ENCODE measurements around the gene TXNRD2.
A peak's percentile ranks its signal among the peaks of the same experiment; 100 is the strongest.

Gene TXNRD2

GRCh38 chr22:19961868-19962245 is 20.2 kb upstream of the TXNRD2 start:
- in situ Hi-C loops (cut with HindIII; ENCODE audit: low pct_unique_long_range_greater_than_20kb, low sequenced_read_pairs) = no loop called here
- no peak for DNase-seq (ENCODE audit: low read depth in 1 of 2, low spot score in 1 of 2)

GRCh38 chr22:19961201-19961580 is 19.6 kb upstream of the TXNRD2 start:
- in situ Hi-C loops (cut with HindIII; ENCODE audit: low pct_unique_long_range_greater_than_20kb, low sequenced_read_pairs) = no loop called here
- no peak for DNase-seq (ENCODE audit: low read depth in 1 of 2, low spot score in 1 of 2)
- no peak for TF ChIP-seq JUND (IDR thresholded peaks at IDR 0.05; ENCODE audit: low read depth)

More at GRCh38 chr22:19961868-19962245, 20.2 kb upstream of the TXNRD2 start:
- TF ChIP-seq JUND (IDR thresholded peaks at IDR 0.05; ENCODE audit: low read depth) = no peak

- no peak for DNase-seq (ENCODE audit: low read depth in 1 of 2, low spot score in 1 of 2)
- no peak for TF ChIP-seq JUND (IDR thresholded peaks at IDR 0.05; ENCODE audit: low read depth)
- in situ Hi-C loops (cut with HindIII; ENCODE audit: low pct_unique_long_range_greater_than_20kb, low sequenced_read_pairs) = no loop called here
Measured at GRCh38 chr22:19960491-19961200, 19.0 kb upstream of the TXNRD2 start.

- TF ChIP-seq JUND (IDR thresholded peaks at IDR 0.05; ENCODE audit: low read depth) = no peak
- in situ Hi-C loops (cut with HindIII; ENCODE audit: low pct_unique_long_range_greater_than_20kb, low sequenced_read_pairs) = no loop called here
- no peak for DNase-seq (ENCODE audit: low read depth in 1 of 2, low spot score in 1 of 2)
Measured at GRCh38 chr22:19959587-19960490, 18.2 kb upstream of the TXNRD2 start.

- no peak for TF ChIP-seq JUND (IDR thresholded peaks at IDR 0.05; ENCODE audit: low read depth)
- in situ Hi-C loops (cut with HindIII; ENCODE audit: low pct_unique_long_range_greater_than_20kb, low sequenced_read_pairs) = no loop called here
- peak; percentile 57 to 93 for DNase-seq (ENCODE audit: low read depth in 1 of 2, low spot score in 1 of 2)
Measured at GRCh38 chr22:19959043-19959586, 17.5 kb upstream of the TXNRD2 start.

GRCh38 chr22:19958083-19959042 is 16.7 kb upstream of the TXNRD2 start:
- no peak for DNase-seq (ENCODE audit: low read depth in 1 of 2, low spot score in 1 of 2)
- no peak for TF ChIP-seq JUND (IDR thresholded peaks at IDR 0.05; ENCODE audit: low read depth)
- in situ Hi-C loops (cut with HindIII; ENCODE audit: low pct_unique_long_range_greater_than_20kb, low sequenced_read_pairs) = no loop called here

GRCh38 chr22:19957445-19957844 is 15.8 kb upstream of the TXNRD2 start:
- in situ Hi-C loops (cut with HindIII; ENCODE audit: low pct_unique_long_range_greater_than_20kb, low sequenced_read_pairs) = no loop called here
- no peak for DNase-seq (ENCODE audit: low read depth in 1 of 2, low spot score in 1 of 2)
- TF ChIP-seq JUND (IDR thresholded peaks at IDR 0.05; ENCODE audit: low read depth) = no peak

GRCh38 chr22:19955241-19956128 is 13.9 kb upstream of the TXNRD2 start:
- DNase-seq (ENCODE audit: low read depth in 1 of 2, low spot score in 1 of 2) = no peak
- in situ Hi-C loops (cut with HindIII; ENCODE audit: low pct_unique_long_range_greater_than_20kb, low sequenced_read_pairs) = no loop called here

GRCh38 chr22:19951346-19951745 is 9.7 kb upstream of the TXNRD2 start:
- in situ Hi-C loops (cut with HindIII; ENCODE audit: low pct_unique_long_range_greater_than_20kb, low sequenced_read_pairs) = no loop called here
- TF ChIP-seq JUND (IDR thresholded peaks at IDR 0.05; ENCODE audit: low read depth) = no peak
- DNase-seq (ENCODE audit: low read depth in 1 of 2, low spot score in 1 of 2) = no peak

More at GRCh38 chr22:19955241-19956128, 13.9 kb upstream of the TXNRD2 start:
- no peak for TF ChIP-seq JUND (IDR thresholded peaks at IDR 0.05; ENCODE audit: low read depth)

- no peak for DNase-seq (ENCODE audit: low read depth in 1 of 2, low spot score in 1 of 2)
- no peak for TF ChIP-seq JUND (IDR thresholded peaks at IDR 0.05; ENCODE audit: low read depth)
- in situ Hi-C loops (cut with HindIII; ENCODE audit: low pct_unique_long_range_greater_than_20kb, low sequenced_read_pairs) = no loop called here
Measured at GRCh38 chr22:19948057-19948760, 6.6 kb upstream of the TXNRD2 start.
